H1 (cell line): Measurements from ENCODE around the gene EVI5. TPM values are rescaled to one million over a fixed set of nuclear protein-coding genes. Genes with fewer than 3 reads are reported as not detected.

ENCODE experiments used
- CTCF ChIA-PET: fragments of 300-600 bp; sonication (Branson Sonifier 250); formaldehyde crosslinking; loops from one replicate; lab custom pipeline; 2021; ENCODE audit not compliant: partially characterized antibody; lab: Charles Lee
- POLR2A ChIA-PET: fragments of 300-600 bp; sonication (Branson Sonifier 250); formaldehyde crosslinking; loops from one replicate; lab custom pipeline; 2021; ENCODE audit warnings: inconsistent platforms; ENCODE audit not compliant: partially characterized antibody; lab: Charles Lee
- DNase-seq, 2 experiments: peaks; one replicate each; pipeline versions ENCODE4 v3.0.0 to v3.0.0-alpha.2; 2010 to 2022; ENCODE audit warnings: low spot score in 2 of 2, low read depth in 1 of 2, mixed read lengths in 1 of 2
- FAIRE-seq: peaks from 2 replicates; lab custom pipeline; 2011; peaks lifted over from hg19 to GRCh38; lab: Jason Lieb, UNC
- H2AFZ ChIP-seq: 2 replicates; pipeline ENCODE4 v1.8.1; 2012; ENCODE audit warnings: low read length, inconsistent platforms
- H2AK5ac ChIP-seq: 2 replicates; pipeline ENCODE4 v1.6.1; 2013; ENCODE audit warnings: low read depth, low read length
- H2BK120ac ChIP-seq: replicated peaks from 2 replicates; pipeline ENCODE3; 2013; ENCODE audit warnings: low read depth, low read length, inconsistent platforms
- H2BK12ac ChIP-seq: 2 replicates; pipeline ENCODE4 v1.6.1; 2013; ENCODE audit warnings: low read depth, low read length
- H2BK15ac ChIP-seq: 2 replicates; pipeline ENCODE4 v1.6.1; 2013; ENCODE audit warnings: low read length
- H2BK20ac ChIP-seq: 2 replicates; pipeline ENCODE4 v1.6.1; 2013; ENCODE audit warnings: low read length
- H2BK5ac ChIP-seq: 2 replicates; pipeline ENCODE4 v1.6.1; 2013; ENCODE audit warnings: low read depth, low read length
- H3K14ac ChIP-seq: 2 replicates; pipeline ENCODE4 v1.6.1; 2013; ENCODE audit warnings: inconsistent platforms; ENCODE audit not compliant: insufficient read length
- H3K18ac ChIP-seq: 2 replicates; pipeline ENCODE4 v1.6.1; 2013; ENCODE audit warnings: low read length; ENCODE audit errors: extremely low read depth
- H3K23ac ChIP-seq: 2 replicates; pipeline ENCODE4 v1.6.1; 2013; ENCODE audit warnings: inconsistent platforms; ENCODE audit not compliant: insufficient read length
- H3K23me2 ChIP-seq: 2 replicates; pipeline ENCODE4 v1.6.1; 2013; ENCODE audit warnings: low read depth, low read length
- H3K27ac ChIP-seq: 2 replicates; pipeline ENCODE4 v1.6.1; 2011; ENCODE audit warnings: low read depth, low read length, inconsistent platforms
- H3K27me3 ChIP-seq, 4 experiments: replicated peaks in 1 of 4; 1 replicate in 1 of 4; 2 replicates in 3 of 4; pipeline versions ENCODE4 v1.6.1 to v1.8.1; 2011 to 2013; ENCODE audit warnings: low read length in 3 of 4, mild to moderate bottlenecking in 3 of 4, inconsistent platforms in 2 of 4, mixed read lengths in 2 of 4, moderate library complexity in 1 of 4; ENCODE audit not compliant: control insufficient read depth in 3 of 4, insufficient read depth in 3 of 4; ENCODE audit errors: extremely low read depth in 1 of 4
- H3K36me3 ChIP-seq, 4 experiments: 2 replicates each; pipeline versions ENCODE4 v1.6.1 to v1.8.1; 2011 to 2013; ENCODE audit warnings: mild to moderate bottlenecking in 4 of 4, low read length in 3 of 4, moderate library complexity in 2 of 4, control low read depth in 1 of 4, inconsistent platforms in 1 of 4; ENCODE audit not compliant: insufficient read depth in 4 of 4, control insufficient read depth in 2 of 4
- H3K4ac ChIP-seq: replicated peaks from 2 replicates; pipeline ENCODE3; 2013; ENCODE audit warnings: low read length, low read depth, mixed read lengths, inconsistent platforms; ENCODE audit not compliant: insufficient read length
- H3K4me1 ChIP-seq, 4 experiments: replicated peaks in 1 of 4; 1 replicate in 1 of 4; 2 replicates in 3 of 4; pipeline versions ENCODE4 v1.6.1 to v1.8.1; 2011 to 2013; ENCODE audit warnings: low read length in 3 of 4, inconsistent platforms in 2 of 4, mixed read lengths in 1 of 4; ENCODE audit not compliant: insufficient read depth in 4 of 4, control insufficient read depth in 3 of 4
- H3K4me2 ChIP-seq, 2 experiments: 2 replicates each; pipeline versions ENCODE4 v1.6.1 to v1.8.1; 2011 to 2013; ENCODE audit warnings: low read depth in 2 of 2, low read length in 2 of 2, control low read depth in 1 of 2, inconsistent platforms in 1 of 2, mild to moderate bottlenecking in 1 of 2; ENCODE audit not compliant: insufficient read depth in 1 of 2
- H3K4me3 ChIP-seq, 4 experiments: fragments of 200-600, 300-600 bp in 1 of 4; sonication (generic), shearing (Covaris generic), sonication (Bioruptor Twin) in 1 of 4; 2 replicates each; pipeline versions ENCODE4 v1.5.1 to v1.8.1; 2011 to 2016; ENCODE audit warnings: low read length in 4 of 4, low read depth in 3 of 4, control low read depth in 2 of 4, inconsistent platforms in 2 of 4, mild to moderate bottlenecking in 2 of 4, mixed read lengths in 1 of 4, moderate library complexity in 1 of 4; ENCODE audit not compliant: insufficient read depth in 2 of 4; ENCODE audit errors: extremely low read depth in 1 of 4
- H3K56ac ChIP-seq: replicated peaks from 2 replicates; pipeline ENCODE3; 2013; ENCODE audit warnings: low read depth, mild to moderate bottlenecking, mixed read lengths, low read length, inconsistent platforms; ENCODE audit not compliant: insufficient read length
- H3K79me1 ChIP-seq: 2 replicates; pipeline ENCODE4 v1.6.1; 2013; ENCODE audit warnings: low read depth, low read length, control low read depth
- H3K79me2 ChIP-seq, 2 experiments: 2 replicates each; pipeline versions ENCODE4 v1.6.1 to v1.8.1; 2012 to 2013; ENCODE audit warnings: low read length in 2 of 2, mild to moderate bottlenecking in 2 of 2, inconsistent platforms in 1 of 2; ENCODE audit not compliant: insufficient read depth in 2 of 2, control insufficient read depth in 1 of 2
- H3K9ac ChIP-seq, 4 experiments: replicated peaks in 1 of 4; 1 replicate in 1 of 4; 2 replicates in 3 of 4; pipeline versions ENCODE4 v1.6.1 to v1.8.1; 2011 to 2013; ENCODE audit warnings: low read depth in 3 of 4, low read length in 3 of 4, control low read depth in 2 of 4, mild to moderate bottlenecking in 2 of 4, moderate library complexity in 2 of 4, inconsistent platforms in 1 of 4; ENCODE audit errors: extremely low read depth in 1 of 4
- H3K9me3 ChIP-seq, 2 experiments: 2 replicates each; pipeline versions ENCODE4 v1.6.1 to v1.8.1; 2012 to 2013; ENCODE audit warnings: mild to moderate bottlenecking in 2 of 2, moderate library complexity in 2 of 2, control low read depth in 1 of 2, inconsistent platforms in 1 of 2, low read depth in 1 of 2, low read length in 1 of 2, mixed read lengths in 1 of 2; ENCODE audit not compliant: insufficient read depth in 2 of 2
- H4K20me1 ChIP-seq, 2 experiments: replicated peaks in 1 of 2; 2 replicates each; pipeline versions ENCODE3 to v1.8.1; 2011 to 2013; ENCODE audit warnings: inconsistent platforms in 2 of 2, low read length in 2 of 2, mild to moderate bottlenecking in 1 of 2; ENCODE audit not compliant: insufficient read depth in 2 of 2, control insufficient read depth in 1 of 2
- H4K5ac ChIP-seq: 2 replicates; pipeline ENCODE4 v1.6.1; 2013; ENCODE audit warnings: low read length, low read depth, mixed read lengths, inconsistent platforms; ENCODE audit not compliant: insufficient read length
- H4K8ac ChIP-seq: 2 replicates; pipeline ENCODE4 v1.8.0; 2013; ENCODE audit warnings: mild to moderate bottlenecking, moderate library complexity, low read length, inconsistent platforms; ENCODE audit not compliant: insufficient read depth; ENCODE audit errors: extremely low read depth
- H4K91ac ChIP-seq: replicated peaks from 2 replicates; pipeline ENCODE3; 2013; ENCODE audit warnings: low read length, mixed read lengths, inconsistent platforms; ENCODE audit not compliant: insufficient read length
- BCL11A ChIP-seq, 2 experiments: IDR thresholded peaks; one replicate each; pipeline ENCODE4 v1.6.1; 2011; ENCODE audit warnings: low read depth in 2 of 2, low read length in 2 of 2, mild to moderate bottlenecking in 2 of 2
- CREB1 ChIP-seq: IDR thresholded peaks from 2 replicates; pipeline ENCODE4 v1.6.1; 2012; ENCODE audit warnings: inconsistent platforms
- EZH2 ChIP-seq: fragments of 200-600 bp; sonication (generic); IDR thresholded peaks from 2 replicates; pipeline ENCODE4 v1.7.1; 2012; ENCODE audit warnings: low read depth, mild to moderate bottlenecking, moderate library complexity, low read length, inconsistent platforms; ENCODE audit not compliant: severe bottlenecking
- GTF2F1 ChIP-seq: IDR thresholded peaks from 2 replicates; pipeline ENCODE4 v1.6.1; 2012; ENCODE audit warnings: low read depth, low read length, improper control_type of control experiment, borderline replicate concordance
- RFX5 ChIP-seq: IDR thresholded peaks from 2 replicates; pipeline ENCODE4 v1.6.1; 2011; ENCODE audit warnings: low read depth, low read length, improper control_type of control experiment, borderline replicate concordance
- SUZ12 ChIP-seq: fragments of 200-600 bp; sonication (generic); IDR thresholded peaks from 2 replicates; pipeline ENCODE4 v1.6.1; 2012; ENCODE audit warnings: mild to moderate bottlenecking, inconsistent platforms, low read length, moderate library complexity, mixed read lengths
- TCF12 ChIP-seq: IDR thresholded peaks from 2 replicates; pipeline ENCODE4 v1.6.1; 2011; ENCODE audit warnings: low read depth, mild to moderate bottlenecking, low read length
- WGBS, 2 experiments: shearing (Covaris generic) in 1 of 2; methylation state at CpG; one replicate each; pipeline versions ENCODE4 v1.1.6 to v1.1.7; 2013 to 2015; ENCODE audit warnings: low lambda C conversion rate in 2 of 2, mixed read lengths in 2 of 2, inconsistent platforms in 1 of 2, low coverage in 1 of 2, missing lambda C conversion rate in 1 of 2; ENCODE audit not compliant: insufficient replicate concordance in 2 of 2, insufficient coverage in 1 of 2, insufficient read length in 1 of 2; ENCODE audit errors: extremely low coverage in 1 of 2, missing lambda C conversion rate in 1 of 2; 5-methylcytosine and 5-hydroxymethylcytosine counted together
- polyA plus RNA-seq, 7 experiments: library from polyadenylated mRNA; depleted of rRNA in 3 of 7; stranded (reverse) in 5 of 7; unstranded in 2 of 7; fragments of >200 nt in 5 of 7; fragments of 200-250 nt in 2 of 7; gene quantifications; 1 replicate in 5 of 7; 2 replicates in 1 of 7; 4 replicates in 1 of 7; pipeline versions ENCODE4 v1.2.1 to v1.2.3, GENCODE V29; 2011 to 2013; ENCODE audit warnings: missing spikeins in 2 of 7, mixed read lengths in 2 of 7
- total RNA-seq: library from RNA; stranded (reverse); fragmentation: NEBNext Ultra II Directional; extraction: Animal tissue kit (Norgen Biotek cat#: 25700); gene quantifications from 2 replicates; pipeline ENCODE4 v1.2.1, GENCODE V29; 2021

The EVI5 gene
- total and polyA plus RNA-seq, 2 of the 8 experiments (the other 6 are each of a cell fraction or from before 2014, with no cell fraction given): 1.7 to 13.7 TPM

- peak overlapping the region; percentile 31 to 63 (median 44); a peak in 6 of 8 replicates for H3K4me3 ChIP-seq
- no peak for TF ChIP-seq EZH2
- no peak for TF ChIP-seq GTF2F1
- TF ChIP-seq SUZ12: peak; percentile 11; the same call in 1 of the 2 replicates
- TF ChIP-seq RFX5: no peak
- TF ChIP-seq BCL11A (IDR thresholded peaks at IDR 0.05; ENCODE audit: low read depth in 2 of 2, low read length in 2 of 2): no peak
- TF ChIP-seq CREB1: no peak
- TF ChIP-seq TCF12: no peak
- H3K4me2 ChIP-seq: peak overlapping the region; percentile 81 to 97
- ChIA-PET POLR2A (no interaction called here), CTCF (interaction anchor here (0.5 to 1.2 kb wide), 5 partner anchors 24 to 545 kb away, joined by 3 to 4 read pairs (median 3); no protein-coding TSS in a partner anchor)
- peaks cover 0 to 33% (median 19%) of the 10 kb centered on the region in 4 experiments; a peak in 6 of 7 replicates for H3K4me1 ChIP-seq
- FAIRE-seq (no peak), DNase-seq (no peak)
- WGBS, 2 experiments: 19% methylated on average over 7 of the region's 7 CpGs; no CpG with 5 or more reads in 1 of the 2 experiments
- H3K9me3 ChIP-seq: no peaks in the 10 kb centered on the region
- H2AK5ac ChIP-seq: no peak overlapping the region
- H4K20me1 ChIP-seq: peaks cover 0 to 10% of the 10 kb centered on the region in 2 experiments
- no peak overlapping the region for H2BK20ac ChIP-seq
- H2BK120ac ChIP-seq: no peak overlapping the region
- no peak overlapping the region for H3K14ac ChIP-seq
- H3K18ac ChIP-seq: no peak overlapping the region
- H3K9ac ChIP-seq: no peak overlapping the region
- H2BK5ac ChIP-seq: no peak overlapping the region
- H3K4ac ChIP-seq: no peak overlapping the region
- H4K91ac ChIP-seq: no peak overlapping the region
- H2BK15ac ChIP-seq: no peak overlapping the region
- no peak overlapping the region for H2BK12ac ChIP-seq
- H4K5ac ChIP-seq: no peak overlapping the region
- peaks cover 23% of the 10 kb centered on the region; the same call in 1 of the 2 replicates for H3K23me2 ChIP-seq
- H3K56ac ChIP-seq: no peak overlapping the region
- H2AFZ ChIP-seq: no peak overlapping the region
- H3K27ac ChIP-seq: no peak overlapping the region
- no peaks in the 10 kb centered on the region for H3K79me2 ChIP-seq
- H3K79me1 ChIP-seq: no peaks in the 10 kb centered on the region
- no peak overlapping the region for H4K8ac ChIP-seq
- H3K23ac ChIP-seq: no peak overlapping the region
- peaks cover 57 to 73% (median 68%) of the 10 kb centered on the region in 4 experiments for H3K27me3 ChIP-seq
- peaks cover 0 to 2% (median 0%) of the 10 kb centered on the region in 4 experiments; a peak in 1 of 8 replicates for H3K36me3 ChIP-seq
Measured at GRCh38 chr1:92487078-92487605, 297.8 kb downstream of the EVI5 start.
